OCI-LY1 (cell line): ENCODE measurements around the gene PALS2.

Experiments used
- CTCF ChIP-seq: fragments of 200-600 bp; sonication (generic), shearing (Covaris generic); IDR thresholded peaks from 2 replicates; pipeline ENCODE4 v1.5.1; 2017; ENCODE audit warnings: mild to moderate bottlenecking, antibody characterized with exemption, low read length, moderate library complexity, mixed read lengths
- EZH2 ChIP-seq: fragments of 200-600 bp; sonication (generic), shearing (Covaris generic); IDR thresholded peaks from 2 replicates; pipeline ENCODE4 v1.8.0; 2017; ENCODE audit warnings: borderline replicate concordance, mixed run types, mild to moderate bottlenecking, antibody characterized with exemption, low read length, moderate library complexity, mixed read lengths

- no peak for TF ChIP-seq CTCF
- no peak for TF ChIP-seq EZH2
Observed at GRCh38 chr7:24597014-24597413, 23.8 kb downstream of the PALS2 start.
